Measurements from ENCODE around the gene LCE2B.
"Not testable (repeated sequence)": the region's sequence is repeated elsewhere in the genome, so short reads cannot be mapped to it uniquely, and the experiment has no call there.

LCE2B gene, protein sequence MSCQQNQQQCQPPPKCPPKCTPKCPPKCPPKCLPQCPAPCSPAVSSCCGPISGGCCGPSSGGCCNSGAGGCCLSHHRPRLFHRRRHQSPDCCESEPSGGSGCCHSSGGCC

DNA sequence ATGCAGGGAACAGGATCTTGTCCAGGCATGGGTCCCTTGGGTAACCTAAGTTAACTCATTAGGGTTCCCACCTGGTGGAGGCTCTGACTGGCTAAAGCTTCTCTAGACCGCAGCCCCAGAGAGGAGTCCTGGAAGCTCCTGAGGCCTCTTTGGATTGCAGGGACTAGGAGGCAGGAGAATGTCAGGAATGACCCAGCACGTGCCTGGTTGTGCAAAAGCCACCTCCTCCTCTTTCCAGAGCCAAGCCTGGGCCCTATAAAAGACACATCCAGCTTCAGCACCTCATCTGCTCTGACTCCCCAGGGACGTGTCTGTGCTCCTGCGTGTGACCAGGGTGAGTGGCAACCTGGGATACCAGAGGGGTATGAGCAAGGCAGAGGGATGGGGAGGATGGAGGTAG lies at the start of gene LCE2B:
Gene LCE2B, plus strand, starts transcription at position 301 of the 400 bp plus-strand sequence. CDS start 721 bp downstream, outside the sequence.
- H3K4me3 ChIP-seq (ENCODE audit: low read depth, low read length), result not testable (repeated sequence)

DNA sequence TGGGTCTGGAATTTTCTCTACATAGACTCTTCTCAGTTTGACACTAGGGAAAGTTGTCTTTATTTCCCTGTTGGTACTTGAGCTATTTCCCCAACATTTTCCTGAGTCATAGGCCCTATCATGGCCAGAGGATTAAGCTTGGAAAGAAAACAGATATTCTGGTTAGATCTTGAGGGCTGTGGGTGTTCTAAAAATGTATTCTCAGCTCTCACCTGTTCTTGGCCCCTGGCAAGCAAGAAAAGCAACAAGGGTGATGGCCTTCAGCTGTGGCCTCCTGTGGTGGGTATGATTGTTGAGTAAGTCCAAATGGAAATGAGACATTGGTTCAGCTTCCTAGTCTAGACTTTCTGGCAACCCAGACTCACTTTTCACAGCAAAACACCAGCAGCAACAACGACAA lies 45.6 kb upstream of the LCE2B start:
- no peak overlapping the region for H3K4me3 ChIP-seq (ENCODE audit: low read depth, low read length)

DNA sequence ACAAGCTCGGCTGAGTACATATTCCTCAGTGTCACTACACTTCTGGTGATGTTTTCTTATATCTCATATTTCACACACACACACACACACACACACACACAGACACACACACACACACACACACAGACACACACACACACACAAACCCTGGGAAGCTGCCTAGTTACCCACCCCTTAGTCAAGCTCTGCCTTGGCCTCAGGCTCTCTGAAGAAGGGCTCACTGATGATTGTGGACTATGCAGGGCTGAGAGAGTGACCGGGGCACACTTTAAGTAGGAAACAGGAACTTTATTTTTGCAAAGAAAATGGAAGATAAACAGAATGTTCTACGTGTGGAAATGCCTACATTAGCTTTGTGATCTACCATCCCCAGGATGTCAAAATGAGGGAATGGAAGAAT lies 42.0 kb upstream of the LCE2B start:
- H3K4me3 ChIP-seq (ENCODE audit: low read depth, low read length), result no peak overlapping the region

DNA sequence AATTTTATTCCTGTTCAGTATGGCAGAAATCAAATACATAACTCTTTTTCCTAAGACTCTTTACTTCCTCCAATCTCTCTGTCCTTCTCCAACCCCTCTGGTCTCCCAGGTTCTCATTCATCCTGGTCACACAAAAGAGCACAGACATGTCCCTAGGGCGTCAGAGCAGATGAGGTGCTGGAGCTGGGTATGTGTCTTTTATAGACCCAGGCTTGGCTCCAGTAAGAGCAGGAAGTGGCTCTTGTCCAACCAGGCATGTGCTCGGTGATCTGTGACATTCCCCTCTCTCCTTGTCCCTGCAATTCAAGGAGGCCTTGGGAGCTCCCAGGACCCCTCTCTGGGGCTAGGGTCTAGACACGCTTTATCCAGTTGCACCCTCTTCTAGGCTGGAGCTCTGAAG lies 40.8 kb upstream of the LCE2B start:
- no peak overlapping the region for H3K4me3 ChIP-seq (ENCODE audit: low read depth, low read length)

DNA sequence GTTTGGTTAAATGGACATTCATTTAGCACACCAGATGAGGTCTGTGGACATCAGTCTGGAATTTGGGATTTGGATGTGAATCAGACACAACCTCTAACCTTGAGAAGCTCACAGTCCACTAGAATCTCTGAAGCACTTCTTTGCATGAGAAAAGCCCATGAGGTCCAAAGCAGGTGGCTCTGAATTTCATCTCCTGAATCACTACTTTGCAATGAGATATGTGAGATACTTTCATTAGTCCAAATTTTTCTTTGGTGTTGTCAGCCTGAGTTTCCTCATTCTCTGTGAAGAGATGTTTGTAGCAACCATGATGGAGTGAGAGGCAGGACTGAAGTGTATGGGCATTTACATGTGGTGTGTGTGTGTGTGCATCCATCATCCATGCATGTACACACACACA lies 39.3 kb upstream of the LCE2B start:
- H3K4me3 ChIP-seq (ENCODE audit: low read depth, low read length), result no peak overlapping the region

DNA sequence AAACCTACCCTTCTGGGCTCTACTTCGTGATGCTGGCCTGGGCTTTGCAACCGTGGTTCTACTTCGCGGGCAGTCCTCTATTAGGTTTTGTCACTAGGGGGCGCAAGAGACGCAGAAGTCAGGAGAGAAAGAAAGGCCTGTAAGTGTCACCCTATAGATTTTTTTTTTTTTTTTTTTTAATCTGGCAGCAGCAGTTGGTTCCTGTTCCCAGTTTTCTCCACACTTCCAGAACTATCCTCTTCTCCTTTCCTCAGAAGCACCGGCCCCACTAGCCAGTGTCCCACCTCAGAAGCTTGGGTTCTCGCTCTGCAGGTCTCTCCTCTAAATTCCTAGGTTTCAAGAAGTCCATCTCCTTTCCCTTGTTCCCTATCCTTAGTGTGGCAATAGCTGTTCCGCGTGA lies 31.8 kb upstream of the LCE2B start:
- H3K4me3 ChIP-seq (ENCODE audit: low read depth, low read length), result no peak overlapping the region

DNA sequence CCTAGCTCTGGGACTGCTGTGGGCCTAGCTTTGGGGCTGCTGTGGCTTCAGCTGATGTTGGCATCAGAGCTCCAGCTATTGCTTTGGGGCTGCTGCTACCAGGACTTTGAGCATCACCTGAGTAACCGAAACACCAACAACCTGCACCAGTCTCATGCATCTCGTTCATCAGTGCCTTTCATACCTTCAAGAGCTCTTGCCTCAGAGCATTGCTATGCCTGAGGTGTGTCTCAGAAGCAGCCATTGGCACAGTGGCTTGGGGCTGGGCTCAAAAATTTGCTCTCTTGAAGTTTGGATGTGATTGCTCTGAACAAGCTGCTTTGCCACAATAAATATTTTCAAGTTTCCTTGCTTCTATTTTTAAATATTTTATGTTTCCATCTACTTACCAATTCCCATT lies 29.5 kb upstream of the LCE2B start:
- H3K4me3 ChIP-seq (ENCODE audit: low read depth, low read length), result no peak overlapping the region

DNA sequence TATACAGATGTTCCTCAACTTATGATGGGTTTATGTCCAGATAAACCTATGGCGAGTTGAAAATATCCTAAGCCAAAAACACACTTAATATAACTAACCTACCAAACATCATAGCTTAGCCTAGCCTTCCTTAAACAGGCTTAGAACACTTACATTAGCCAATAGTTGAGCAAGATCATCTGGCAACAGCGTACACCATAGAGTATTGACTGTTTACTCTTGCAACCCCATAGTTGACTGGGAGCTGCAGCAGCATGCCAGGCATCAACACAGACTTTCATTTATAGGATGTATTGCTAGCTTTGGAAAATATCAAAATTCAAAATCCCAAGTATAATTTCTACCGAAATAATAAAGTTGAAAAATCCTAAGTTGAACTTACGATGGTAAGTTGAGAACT lies 28.2 kb upstream of the LCE2B start:
- H3K4me3 ChIP-seq (ENCODE audit: low read depth, low read length), result no peak overlapping the region

DNA sequence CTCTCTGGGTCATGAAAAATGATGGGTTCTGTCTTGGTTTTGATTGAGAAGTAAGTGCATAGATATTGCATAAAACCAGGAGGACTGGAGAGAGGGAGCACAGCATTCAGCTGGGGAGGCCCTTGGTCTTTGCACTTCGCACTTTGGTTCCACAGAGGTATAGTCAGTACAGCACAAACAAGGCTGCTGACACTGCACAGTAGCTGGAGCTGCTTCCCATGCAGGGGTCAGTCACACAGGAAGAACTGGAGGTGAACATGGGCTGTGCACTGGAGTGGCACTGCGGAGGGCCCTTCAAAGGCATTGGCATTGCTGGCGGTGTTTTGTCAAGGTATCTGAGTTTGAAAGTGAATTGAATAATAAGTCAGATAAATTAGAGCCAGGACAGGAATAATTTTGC lies 27.3 kb upstream of the LCE2B start:
- no peak overlapping the region for H3K4me3 ChIP-seq (ENCODE audit: low read depth, low read length)

DNA sequence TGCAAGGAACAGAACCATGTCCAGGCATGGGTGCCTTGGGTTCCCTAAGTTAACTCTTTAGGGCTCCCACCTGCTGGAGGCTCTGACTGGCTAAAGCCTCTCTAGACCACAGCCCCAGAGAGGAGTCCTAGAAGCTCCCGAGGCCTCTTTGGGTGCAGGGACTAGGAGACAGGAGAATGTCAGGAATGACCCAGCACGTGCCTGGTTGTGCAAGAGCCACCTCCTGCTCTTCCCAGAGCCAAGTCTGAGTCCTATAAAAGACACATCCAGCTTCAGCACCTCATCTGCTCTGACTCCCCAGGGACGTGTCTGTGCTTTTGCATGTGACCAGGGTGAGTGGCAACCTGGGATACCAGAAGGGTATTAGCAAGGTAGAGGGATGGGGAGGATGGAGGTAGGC lies 22.8 kb upstream of the LCE2B start, which contains the start of gene LCE2D:
Gene LCE2D, plus strand, starts transcription at position 283 of the 400 bp plus-strand sequence. CDS start 726 bp downstream, outside the sequence.
- H3K4me3 ChIP-seq (ENCODE audit: low read depth, low read length), result no peak within 1 kb of the TSS

DNA sequence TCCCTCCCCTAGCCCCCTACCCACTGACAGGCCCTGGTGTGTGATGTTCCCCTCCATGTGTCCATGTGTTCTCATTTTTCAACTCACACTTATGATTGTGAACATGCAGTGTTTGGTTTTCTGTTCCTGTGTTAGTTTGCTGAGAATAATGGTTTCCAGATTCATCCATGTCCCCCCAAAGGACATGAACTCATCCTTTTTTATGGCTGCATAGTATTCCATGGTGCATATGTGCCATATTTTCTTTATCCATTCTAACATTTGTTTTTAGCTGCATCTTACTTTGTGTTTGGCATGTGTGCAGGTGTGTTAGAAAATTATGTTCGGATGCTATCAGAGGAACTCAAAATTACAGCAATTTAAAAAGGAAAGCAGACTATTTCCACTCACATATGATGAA lies 19.8 kb upstream of the LCE2B start:
- not testable (repeated sequence) for H3K4me3 ChIP-seq (ENCODE audit: low read depth, low read length)

DNA sequence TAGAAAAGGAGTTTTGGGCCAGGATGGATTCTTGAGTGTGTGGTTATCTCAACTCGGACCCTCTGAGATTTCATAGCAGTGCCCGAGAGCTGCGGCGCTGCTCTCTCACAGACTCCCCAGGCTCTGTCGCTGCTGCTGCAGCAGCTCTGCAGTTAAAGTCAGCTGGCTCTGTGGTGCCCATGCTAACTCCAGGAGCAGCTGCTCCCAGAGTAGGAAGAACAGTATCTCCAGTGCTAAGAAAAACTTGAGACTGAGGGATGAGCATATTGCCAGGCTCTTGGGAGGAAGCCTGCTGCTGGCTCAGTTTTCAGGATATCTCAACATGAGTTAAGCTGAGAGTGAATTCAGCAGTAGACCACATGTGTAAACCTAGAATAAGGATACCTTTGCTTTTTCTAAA lies 18.3 kb upstream of the LCE2B start:
- no peak overlapping the region for H3K4me3 ChIP-seq (ENCODE audit: low read depth, low read length)

DNA sequence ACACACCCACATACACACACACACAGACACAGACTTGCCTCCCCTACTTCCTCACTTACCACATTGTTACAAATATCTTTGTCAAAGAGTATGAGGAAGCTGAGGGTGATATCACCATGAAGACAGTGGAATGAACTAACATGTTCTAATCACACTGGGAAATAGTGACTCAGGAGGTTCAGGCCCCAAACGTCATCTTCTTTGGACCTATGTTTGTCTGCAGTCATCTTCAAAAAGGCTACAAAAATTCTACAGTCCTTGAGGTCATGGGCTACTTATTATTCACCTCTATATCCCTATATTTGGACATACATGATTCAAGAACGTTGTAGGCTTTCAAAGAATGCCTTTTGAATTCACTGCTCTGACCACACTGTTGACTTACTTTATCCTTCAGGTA lies 12.9 kb upstream of the LCE2B start:
- no peak overlapping the region for H3K4me3 ChIP-seq (ENCODE audit: low read depth, low read length)

DNA sequence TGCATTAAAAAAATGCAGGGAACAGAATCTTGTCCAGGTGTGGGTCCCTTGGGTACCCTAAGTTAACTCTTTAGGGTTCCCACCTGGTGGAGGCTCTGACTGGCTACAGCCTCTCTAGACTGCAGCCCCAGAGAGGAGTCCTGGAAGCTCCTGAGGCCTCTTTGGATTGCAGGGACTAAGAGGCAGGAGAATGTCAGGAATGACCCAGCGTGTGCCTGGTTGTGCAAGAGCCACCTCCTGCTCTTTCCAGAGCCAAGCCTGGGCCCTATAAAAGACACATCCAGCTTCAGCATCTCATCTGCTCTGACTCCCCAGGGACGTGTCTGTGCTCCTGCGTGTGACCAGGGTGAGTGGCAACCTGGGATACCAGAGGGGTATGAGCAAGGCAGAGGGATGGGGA lies 10.9 kb upstream of the LCE2B start, which contains the start of gene LCE2C:
Gene LCE2C, plus strand, starts transcription at position 297 of the 400 bp plus-strand sequence. CDS start 737 bp downstream, outside the sequence.
- not testable (repeated sequence) for H3K4me3 ChIP-seq (ENCODE audit: low read depth, low read length)

DNA sequence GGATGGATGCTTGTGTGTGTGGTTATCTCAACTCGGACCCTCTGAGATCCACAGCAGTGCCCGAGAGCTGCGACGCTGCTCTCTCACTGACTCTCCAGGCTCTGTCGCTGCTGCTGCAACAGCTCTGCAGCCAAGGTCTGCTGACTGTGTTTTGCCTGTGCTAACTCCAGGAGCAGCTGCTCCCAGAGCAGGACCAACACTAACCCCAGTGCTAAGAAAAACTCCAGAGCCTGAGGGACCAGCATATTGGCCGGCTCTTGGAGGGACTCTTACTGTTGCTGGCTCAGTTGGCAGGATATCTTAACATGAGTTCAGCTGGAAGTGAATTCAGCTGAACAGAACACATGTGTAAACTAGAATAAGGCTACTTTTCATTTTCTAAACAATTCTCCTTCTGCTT lies 6.5 kb upstream of the LCE2B start:
- H3K4me3 ChIP-seq (ENCODE audit: low read depth, low read length), result no peak overlapping the region

DNA sequence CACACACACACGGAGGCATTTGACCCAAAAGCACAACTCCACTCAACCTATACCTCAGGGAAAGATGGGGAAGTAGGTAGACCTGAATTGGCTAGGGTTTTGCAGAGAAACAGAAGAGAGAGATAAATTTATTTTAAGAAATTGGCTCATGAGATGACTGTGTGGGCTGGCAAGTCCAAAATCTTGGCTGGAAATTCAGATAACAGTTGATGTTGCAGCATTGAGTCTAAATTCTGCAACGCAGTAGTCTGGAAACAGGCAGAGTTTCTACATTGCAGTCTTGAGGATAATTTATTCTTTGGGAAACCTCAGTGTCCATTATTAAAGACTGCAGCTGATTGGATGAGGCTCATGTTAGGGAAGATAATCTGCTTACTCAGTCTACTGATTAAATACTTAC lies 4.3 kb upstream of the LCE2B start:
- no peak overlapping the region for H3K4me3 ChIP-seq (ENCODE audit: low read depth, low read length)

DNA sequence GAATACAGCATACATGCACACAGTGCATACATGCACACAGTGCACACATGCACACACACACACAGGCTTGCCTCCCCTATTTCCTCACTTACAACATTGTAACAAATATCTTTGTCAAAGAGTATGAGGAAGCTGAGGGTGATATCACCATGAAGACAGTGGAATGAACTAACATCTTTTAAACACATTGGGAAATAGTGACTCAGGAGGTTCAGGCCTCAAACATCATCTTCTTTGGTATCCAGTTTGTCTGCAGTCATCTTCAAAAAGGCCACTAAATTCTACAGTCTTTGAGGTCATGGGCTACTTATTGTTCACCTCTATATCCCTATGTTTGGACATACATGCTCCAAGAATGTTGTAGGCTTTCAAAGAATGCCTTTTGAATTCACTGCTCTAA lies 2.1 kb upstream of the LCE2B start:
- no peak overlapping the region for H3K4me3 ChIP-seq (ENCODE audit: low read depth, low read length)

DNA sequence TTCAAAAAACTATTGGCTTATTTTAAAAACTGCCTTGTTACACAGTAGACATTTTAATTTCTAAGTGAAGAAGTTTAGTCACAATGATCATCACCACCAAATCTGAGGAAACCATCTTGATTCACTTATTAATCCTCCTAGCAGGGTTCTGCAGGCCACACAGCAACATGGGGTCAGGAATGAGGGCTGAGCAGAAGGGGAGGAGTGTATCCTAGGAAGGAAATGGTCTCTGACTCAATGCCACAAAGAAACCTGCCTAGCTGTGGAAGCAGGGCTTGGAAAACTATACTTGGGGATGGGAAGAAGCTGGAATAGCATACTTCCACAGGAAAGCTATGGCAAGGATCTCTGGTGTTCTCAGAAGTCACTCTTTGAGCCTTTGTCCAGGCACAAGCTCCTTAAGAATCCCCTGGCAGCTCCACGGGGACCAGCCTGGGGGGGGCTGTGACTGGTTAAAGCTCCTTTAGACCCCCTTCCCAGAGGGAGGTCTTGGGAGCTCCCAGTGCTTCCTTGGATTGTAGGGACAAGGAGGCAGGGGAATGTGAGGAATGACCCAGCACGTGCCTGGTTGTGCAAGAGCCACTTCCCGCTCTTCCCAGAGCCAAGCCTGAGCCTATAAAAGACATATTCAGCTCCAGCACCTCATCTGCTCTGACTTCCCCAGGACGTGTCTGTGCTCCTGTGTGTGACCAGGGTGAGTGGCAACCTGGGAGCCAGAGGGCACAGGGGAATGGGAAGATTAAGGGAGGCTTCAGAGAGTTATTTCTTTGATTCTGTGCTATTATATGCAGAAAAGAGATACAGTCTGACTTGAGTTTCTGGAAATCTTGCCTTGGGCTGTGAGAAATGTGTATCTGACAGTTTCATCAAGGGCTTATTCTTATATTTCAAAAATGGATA lies 12.0 kb downstream of the LCE2B start, which contains the start of gene LCE2A:
Gene LCE2A, plus strand, starts transcription at position 645 of the 900 bp plus-strand sequence. CDS start 557 bp downstream, outside the sequence.
- H3K4me3 ChIP-seq (ENCODE audit: low read depth, low read length), result no peak within 1 kb of the TSS

DNA sequence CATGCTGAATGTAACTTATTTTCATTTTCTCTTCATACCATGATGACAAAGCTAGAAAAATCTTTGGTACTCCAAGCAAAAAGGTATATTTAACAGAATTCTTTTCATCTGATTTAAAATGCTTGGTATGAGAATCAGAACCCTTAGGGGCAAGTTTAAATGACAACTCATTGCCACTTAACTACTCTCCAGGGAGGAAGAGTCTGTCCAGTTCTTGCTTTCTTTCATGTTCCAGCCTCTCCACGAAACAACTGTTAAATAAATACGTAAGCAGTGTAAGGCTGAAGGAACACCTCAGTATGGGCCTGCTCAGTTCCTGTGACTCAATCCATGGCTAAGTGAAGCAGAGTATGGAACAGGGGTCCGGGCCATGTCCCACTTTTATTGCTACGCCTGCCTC lies 13.8 kb downstream of the LCE2B start:
- H3K4me3 ChIP-seq (ENCODE audit: low read depth, low read length), result no peak overlapping the region

DNA sequence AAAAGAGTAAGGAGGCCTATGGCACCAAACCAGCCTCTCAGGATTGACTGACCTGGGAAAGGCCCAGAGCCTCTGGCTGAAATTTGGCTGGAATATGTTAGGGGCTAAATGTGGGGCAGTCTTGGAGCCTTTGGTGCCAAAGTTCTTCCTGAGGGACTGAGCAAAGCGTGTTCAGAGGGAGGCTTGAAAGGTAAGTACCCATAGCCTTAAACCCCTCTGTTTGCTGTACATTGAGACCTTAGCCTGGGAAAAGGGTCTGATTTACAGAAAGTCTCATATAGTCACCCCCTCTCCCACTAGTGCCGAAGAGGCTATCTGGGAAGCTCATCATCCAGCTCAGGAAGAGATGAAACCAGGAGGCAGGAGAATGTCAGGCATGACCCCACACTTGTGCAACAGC lies 21.9 kb downstream of the LCE2B start, which contains the start of gene LCE4A:
Gene LCE4A, plus strand, starts transcription at position 301 of the 400 bp plus-strand sequence. CDS start 916 bp downstream, outside the sequence.
- H3K4me3 ChIP-seq (ENCODE audit: low read depth, low read length), result no peak within 1 kb of the TSS

DNA sequence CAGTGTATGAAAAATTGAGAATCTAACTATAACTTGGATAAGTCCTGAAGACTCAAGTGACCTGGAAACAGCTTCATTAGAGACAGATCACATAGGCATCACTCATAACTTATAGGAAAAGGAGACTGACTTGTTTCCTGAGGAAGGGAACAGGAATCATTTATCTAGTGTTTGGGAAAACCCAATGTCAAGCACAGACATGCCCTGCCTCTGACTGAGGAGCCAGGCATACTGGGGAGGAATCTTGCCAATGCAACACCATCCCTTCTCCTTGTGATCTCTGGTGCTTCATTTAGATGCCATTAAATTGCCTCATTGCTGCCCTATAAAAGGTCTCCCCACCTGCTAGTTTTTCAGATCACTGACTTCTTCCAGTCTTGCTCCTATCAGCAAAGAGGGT lies 32.3 kb downstream of the LCE2B start:
- no peak overlapping the region for H3K4me3 ChIP-seq (ENCODE audit: low read depth, low read length)

DNA sequence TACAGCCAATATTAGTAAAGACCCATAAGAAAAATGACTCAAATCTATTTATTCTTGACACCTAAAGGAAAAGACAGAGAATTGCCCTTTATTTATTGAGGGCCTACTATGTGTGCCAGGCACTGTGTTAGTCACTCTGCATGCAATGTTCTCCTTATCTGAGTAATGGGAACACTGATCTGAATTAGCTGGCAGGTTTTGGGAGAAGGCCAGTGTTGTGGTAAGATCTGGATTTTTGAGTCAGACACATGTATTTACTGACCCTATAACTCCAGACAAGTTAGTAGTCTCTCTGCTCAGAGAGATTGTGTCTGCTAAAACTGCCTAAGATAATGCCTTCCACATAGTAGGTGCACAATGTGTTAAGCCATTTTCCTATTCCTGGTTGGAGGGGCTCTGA lies 39.3 kb downstream of the LCE2B start:
- no peak overlapping the region for H3K4me3 ChIP-seq (ENCODE audit: low read depth, low read length)
